Endothelial cell of hepatic sinusoid (primary cell): ENCODE data around the gene PRKD2.
"Not testable (repeated sequence)": the region's sequence is repeated elsewhere in the genome, so short reads cannot be mapped to it uniquely, and the experiment has no call there.

Source experiments
- in situ Hi-C: cut with HindIII; loops from 2 replicates; pipeline ENCODE4 v1.10.0; 2017; ENCODE audit warnings: low sequenced_read_pairs

PRKD2 gene

DNA sequence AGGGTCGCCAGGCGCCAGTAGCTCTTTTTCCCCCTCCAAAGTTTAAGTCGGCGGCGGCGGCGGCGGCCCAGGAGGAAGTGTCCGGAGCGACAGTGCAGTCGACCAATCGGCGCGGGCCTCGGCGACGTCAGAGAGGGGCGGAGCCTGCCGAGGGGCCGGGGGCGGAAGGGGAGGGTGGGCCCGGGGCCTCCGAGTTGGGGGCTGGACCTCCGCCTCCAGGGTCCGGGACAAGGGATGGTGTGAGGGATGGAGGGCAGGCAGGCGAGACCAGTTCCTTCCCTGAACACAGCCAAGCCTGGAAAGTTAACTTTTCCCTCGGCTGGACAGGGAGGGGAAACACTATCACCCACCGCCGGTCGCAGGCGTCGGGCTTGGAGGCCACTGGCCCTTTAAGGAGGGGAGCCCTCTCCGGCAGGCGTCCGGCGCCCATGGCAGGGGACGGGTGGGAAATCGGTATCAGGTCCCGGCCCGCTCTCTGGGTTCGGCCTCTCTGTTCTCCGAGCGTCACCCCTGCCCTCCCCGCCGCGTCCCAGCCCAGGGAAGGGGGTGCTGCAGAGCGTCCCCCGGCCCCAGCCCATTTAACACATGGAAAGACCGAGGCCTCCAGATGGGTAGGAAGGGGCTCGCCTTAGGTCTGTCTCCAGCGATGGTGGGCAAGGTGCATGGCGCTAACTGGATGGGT is at the start of gene PRKD2:
Gene PRKD2, minus strand, starts transcription at position 81 of the 682 bp plus-strand sequence. CDS start 744 bp downstream, outside the sequence.
- in situ Hi-C loops, result no loop called here

DNA sequence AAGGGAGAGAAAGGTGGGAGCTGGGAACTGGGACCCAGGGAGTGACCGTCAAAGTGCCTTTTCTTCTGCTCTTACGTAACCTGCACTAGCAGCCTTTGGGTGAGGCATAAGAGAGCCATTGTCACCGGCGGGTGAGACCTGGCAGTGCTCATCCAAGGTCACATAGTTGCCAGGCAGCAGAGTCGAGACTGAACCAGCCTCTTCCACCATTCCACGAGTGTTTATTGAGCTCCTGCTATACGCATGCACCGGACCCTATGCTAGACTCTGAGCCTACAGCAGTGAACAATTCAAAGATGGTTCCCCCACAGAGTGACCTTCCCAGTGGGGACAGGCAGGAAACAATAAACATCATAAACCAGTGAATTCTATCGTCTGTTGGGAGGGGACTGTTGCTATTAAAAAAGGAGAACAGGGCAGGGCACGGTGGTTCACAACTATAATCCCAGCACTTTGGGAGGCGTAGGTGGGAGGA is 47.9 kb upstream of the PRKD2 start:
- in situ Hi-C loops, result no loop called here

DNA sequence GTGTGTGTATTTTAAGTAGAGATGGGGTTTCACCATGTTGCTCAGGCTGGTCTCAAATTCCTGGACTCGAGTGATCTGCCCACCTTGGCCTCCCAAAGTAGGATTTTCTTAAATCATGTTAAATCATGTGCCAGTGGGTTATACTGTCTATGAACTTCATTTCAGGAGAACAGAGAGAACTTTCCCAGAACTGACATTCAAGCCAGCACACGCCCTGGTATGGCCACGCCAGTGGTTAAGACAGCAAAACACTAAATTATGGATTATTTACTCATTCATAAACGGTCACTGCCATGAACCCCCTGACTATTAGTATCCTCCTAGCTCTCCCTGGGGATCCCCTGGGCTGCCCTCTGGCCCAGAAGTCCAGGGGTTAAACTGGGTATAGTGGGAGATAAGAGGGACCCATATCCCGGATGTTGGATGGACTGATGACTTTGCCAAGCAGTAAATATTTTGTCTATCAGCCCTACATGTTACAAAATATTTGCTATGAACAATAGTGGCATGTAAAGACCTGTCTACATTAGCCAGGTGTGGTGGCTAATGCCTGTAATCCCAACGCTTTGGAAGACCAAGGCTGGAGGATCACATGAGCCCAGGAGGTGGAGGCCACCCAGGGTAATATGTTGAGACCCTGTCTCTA is 45.5 kb upstream of the PRKD2 start:
- in situ Hi-C loops, result no loop called here

DNA sequence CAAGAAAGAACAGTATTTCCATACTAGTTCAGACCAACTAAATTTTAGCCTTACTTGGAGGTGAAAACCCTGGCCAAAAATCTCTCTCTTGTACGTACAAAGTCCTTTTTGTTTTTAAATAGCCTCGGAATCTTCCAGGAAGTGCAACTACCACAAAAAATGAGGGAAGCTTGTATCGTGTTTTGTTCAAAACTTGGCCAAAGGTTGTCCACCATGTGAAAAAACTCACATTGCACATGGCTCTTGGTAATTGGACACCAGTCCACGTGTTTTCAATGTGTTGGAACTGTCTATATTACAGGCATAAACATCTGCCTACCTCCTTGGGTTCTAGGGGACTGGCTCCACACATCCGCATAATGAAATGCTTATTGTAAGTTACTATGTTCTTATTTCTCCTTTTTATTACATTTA is 44.5 kb upstream of the PRKD2 start:
- in situ Hi-C loops, result no loop called here

DNA sequence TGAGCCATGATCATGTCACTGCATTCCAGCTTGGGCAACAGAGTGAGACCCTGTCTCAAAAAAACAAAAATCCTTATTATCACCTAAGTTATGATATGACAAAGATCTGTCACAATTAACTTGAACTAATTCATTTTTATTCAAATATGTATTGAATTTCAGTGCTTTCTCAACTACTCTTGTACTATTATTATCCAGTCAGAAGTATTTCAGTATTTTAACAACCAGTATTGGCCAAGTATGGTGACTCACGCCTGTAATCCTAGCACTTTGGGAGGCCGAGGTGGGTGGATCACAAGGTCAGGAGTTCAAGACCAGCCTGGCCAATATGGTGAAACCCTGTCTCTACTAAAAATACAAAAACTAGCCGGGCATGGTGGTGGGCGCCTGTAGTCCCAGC is 44.0 kb upstream of the PRKD2 start:
- in situ Hi-C loops, result not testable (repeated sequence)

DNA sequence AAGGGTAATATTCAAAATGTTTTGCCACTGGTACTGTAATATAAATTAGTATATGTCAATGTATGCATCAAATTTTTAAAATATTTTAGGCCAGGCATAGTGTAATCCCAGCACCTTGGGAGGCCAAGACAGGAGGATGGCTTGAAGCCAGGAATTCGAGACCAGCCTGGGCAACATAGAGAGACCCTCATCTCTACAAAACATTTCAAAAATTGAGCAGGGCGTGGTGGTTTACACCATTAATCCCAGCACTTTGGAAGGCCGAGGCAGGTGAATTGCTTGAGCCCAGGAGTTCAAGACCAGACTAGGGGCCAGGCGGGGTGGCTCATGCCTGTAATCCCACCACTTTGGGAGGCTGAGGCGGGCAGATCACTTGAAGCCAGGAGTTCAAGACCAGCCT is 43.4 kb upstream of the PRKD2 start:
- in situ Hi-C loops, result no loop called here

DNA sequence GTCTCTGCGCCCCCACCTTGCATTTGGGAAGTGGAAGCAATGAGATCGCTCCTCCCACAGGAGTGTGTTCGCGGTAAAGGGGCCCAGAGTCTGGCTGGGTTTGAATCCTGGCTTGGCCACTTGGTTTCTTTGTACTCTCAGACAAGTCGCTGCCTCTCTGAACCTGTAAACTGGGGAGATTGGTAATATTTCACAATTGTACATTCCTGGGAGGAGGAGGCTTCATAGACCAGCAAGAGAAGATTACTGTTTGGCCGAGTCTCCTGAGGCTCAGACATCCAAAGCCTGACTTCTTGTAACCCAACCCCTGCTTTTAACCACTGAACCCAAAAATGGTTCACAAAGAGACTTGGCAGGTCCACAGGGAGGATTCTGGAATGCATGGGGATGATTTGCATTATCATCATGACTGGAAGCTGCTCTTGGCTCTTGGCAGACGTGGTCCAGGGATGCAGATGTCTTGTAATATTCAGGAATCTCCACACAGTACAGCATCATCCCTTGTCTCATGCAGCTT is 43.0 kb upstream of the PRKD2 start:
- in situ Hi-C loops, result no loop called here

DNA sequence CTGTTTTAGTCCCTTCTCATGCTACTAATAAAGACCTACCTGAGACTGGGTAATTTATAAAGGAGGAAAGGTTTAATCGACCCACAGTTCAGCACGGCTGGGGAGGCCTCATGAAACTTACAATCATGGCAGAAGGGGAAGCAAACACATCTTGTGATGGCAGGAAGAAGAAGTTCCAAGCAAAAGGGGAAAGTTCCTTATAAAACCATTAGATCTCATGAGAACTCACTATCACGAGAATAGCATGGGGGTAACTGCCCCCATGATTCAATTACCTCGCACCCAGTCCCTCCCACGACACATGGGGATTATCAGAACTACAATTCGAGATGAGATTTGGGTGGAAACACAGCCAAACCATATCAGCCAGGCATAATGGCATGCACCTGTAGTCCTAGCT is 42.3 kb upstream of the PRKD2 start:
- in situ Hi-C loops, result no loop called here

DNA sequence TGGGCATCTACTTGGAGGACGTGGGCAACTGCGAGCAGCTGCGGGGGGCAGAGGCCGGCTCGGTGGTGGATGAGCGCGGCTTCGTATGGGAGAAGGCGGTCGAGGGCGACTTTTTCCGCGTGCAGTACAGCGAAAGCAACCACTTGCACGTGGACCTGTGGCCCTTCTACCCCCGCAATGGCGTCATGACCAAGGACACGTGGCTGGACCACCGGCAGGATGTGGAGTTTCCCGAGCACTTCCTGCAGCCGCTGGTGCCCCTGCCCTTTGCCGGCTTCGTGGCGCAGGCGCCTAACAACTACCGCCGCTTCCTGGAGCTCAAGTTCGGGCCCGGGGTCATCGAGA is 39.6 kb upstream of the PRKD2 start:
- in situ Hi-C loops, result no loop called here

DNA sequence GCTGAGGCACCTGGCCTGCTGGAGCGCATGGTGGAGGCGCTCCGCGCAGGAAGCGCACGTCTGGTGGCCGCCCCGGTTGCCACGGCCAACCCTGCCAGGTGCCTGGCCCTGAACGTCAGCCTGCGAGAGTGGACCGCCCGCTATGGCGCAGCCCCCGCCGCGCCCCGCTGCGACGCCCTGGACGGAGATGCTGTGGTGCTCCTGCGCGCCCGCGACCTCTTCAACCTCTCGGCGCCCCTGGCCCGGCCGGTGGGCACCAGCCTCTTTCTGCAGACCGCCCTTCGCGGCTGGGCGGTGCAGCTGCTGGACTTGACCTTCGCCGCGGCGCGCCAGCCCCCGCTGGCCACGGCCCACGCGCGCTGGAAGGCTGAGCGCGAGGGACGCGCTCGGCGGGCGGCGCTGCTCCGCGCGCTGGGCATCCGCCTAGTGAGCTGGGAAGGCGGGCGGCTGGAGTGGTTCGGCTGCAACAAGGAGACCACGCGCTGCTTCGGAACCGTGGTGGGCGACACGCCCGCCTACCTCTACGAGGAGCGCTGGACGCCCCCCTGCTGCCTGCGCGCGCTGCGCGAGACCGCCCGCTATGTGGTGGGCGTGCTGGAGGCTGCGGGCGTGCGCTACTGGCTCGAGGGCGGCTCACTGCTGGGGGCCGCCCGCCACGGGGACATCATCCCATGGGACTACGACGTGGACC is 39.1 kb upstream of the PRKD2 start:
- in situ Hi-C loops, result no loop called here

DNA sequence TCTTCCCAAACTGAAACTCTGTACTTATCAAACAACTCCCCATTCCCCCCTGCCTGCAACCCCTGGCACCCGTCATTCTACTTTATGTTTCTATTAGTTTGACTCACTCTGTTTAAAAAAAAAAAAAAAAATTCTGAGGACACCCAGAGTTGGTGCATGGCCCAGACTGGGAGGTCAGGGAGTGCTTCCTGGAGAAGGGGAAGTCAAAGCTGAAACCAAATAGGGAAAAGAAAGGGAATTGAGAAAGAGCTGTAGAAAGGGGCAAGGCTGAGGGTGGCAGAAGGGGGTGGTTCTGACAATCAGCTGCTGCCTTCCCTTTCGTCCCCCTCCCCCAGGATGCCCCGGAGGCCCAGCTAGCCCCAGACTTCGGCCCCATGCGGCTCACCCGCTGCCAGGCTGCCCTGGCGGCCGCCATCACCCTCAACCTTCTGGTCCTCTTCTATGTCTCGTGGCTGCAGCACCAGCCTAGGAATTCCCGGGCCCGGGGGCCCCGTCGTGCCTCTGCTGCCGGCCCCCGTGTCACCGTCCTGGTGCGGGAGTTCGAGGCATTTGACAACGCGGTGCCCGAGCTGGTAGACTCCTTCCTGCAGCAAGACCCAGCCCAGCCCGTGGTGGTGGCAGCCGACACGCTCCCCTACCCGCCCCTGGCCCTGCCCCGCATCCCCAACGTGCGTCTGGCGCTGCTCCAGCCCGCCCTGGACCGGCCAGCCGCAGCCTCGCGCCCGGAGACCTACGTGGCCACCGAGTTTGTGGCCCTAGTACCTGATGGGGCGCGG is 38.4 kb upstream of the PRKD2 start:
- in situ Hi-C loops, result no loop called here

DNA sequence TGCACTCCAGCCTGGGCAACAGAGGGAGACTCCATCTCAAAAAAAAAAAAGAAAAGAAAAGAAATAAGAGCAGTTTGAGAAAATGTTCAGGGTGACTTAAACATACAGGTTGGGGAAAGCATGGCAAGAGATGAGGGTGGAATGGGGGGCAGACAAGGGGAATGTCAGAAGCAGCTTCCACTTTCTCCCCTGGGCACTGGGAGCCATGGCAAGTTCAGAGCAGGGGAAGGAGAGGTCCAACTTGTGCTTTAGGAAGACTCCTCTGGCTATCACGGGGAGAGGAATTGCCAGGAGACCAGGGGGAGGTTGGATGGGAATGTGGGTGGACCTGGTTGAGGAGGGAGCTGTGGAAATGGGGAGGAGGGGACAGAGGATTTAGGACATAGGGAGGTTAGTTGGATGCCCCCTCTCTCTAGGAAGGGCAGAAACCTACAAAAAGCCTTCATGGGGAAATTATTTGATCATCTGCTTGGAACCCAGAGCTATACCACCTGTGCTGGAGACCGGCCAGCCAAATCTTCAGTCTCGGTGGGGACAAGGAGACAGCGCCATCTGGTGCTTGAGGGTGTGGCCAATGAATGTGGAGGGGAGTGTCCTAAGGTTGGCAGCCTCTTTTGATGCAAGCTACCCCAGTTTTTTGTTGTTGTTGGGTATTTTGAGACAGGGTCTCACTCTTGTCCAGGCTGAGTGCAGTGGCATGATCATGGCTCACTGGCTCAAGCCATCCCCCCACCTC is 36.7 kb upstream of the PRKD2 start:
- in situ Hi-C loops, result no loop called here

DNA sequence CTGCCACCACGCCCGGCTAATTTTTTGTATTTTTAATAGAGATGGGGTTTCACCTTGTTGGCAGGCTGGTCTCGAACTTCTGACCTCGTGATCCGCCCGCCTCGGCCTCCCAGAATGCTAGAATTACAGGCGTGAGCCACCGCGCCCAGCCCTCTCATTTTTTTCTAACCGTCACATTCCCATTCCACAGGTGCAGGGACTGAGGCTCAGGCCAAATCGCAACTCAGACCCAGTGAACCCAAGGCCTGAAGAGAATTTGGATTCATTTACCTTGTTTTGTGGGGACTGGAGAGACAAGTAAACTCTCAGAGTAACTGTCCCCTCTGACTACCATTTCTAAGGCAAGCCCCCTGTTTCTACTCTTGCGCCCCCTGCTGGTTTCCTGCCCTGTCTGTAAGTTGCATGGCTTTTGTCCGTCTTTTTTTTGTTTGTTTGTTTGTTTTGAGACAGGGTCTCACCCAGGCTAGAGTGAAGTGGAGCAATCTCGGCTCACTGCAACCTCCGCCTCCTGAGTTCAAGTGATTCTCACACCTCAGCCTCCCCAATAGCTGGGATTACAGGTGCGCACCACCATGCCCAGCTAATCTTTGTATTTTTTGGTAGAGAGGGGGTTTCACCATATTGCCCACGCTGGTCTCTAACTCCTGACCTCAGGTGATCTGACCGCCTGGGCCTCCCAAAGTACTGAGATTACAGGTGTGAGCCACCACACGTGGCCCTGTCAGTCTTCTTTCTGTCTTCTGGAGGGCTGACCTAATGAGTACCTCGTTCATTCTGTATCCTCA is 31.6 kb upstream of the PRKD2 start:
- in situ Hi-C loops, result loop anchor here (5.0 kb wide), 3 partner anchors 56 to 101 kb away; no protein-coding TSS in a partner anchor

DNA sequence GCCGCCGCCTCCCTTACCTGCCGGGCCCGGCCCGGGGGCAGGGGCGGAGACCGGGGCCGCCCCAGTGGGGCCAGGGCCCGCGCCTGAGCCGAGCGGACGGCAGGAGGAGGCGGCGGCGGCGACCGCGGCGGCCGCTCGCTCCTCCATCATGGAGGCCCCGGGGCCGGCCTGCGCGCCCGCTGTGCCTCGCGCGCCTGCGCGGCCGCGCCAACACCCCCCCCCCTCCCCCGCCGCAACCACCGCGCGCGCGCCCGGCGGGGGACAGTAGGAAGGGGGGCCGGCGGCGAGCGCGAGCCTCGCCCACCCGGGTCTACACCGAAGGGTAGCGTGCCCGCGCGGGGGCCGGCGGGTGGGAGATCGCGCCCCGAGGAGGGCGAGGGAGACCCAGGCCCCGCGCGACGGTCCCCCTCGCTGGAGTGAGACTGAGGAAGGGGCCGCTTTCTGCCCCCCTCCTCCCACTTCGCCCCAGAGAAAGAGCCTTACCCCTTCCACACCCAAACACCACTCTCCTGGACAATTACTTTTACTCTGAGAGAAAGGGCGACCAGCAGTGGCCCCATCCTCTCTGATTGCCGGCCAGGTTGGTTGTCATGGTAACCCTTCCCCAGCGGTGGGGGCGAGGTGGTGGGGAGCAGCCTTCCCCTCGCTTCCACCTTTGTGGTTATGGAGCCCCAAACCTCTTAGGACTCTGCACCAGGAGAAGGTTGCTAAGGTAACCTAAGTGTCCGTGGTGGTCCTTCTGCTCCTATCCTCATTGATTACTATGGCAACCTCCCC is 29.6 kb upstream of the PRKD2 start, which contains the start of gene STRN4:
Gene STRN4, minus strand, starts transcription at position 170 of the 777 bp plus-strand sequence. Its CDS starts 20 bp downstream, at position 150.
- in situ Hi-C loops, result loop anchor here (5.0 kb wide), 3 partner anchors 54 to 101 kb away; no protein-coding TSS in a partner anchor

DNA sequence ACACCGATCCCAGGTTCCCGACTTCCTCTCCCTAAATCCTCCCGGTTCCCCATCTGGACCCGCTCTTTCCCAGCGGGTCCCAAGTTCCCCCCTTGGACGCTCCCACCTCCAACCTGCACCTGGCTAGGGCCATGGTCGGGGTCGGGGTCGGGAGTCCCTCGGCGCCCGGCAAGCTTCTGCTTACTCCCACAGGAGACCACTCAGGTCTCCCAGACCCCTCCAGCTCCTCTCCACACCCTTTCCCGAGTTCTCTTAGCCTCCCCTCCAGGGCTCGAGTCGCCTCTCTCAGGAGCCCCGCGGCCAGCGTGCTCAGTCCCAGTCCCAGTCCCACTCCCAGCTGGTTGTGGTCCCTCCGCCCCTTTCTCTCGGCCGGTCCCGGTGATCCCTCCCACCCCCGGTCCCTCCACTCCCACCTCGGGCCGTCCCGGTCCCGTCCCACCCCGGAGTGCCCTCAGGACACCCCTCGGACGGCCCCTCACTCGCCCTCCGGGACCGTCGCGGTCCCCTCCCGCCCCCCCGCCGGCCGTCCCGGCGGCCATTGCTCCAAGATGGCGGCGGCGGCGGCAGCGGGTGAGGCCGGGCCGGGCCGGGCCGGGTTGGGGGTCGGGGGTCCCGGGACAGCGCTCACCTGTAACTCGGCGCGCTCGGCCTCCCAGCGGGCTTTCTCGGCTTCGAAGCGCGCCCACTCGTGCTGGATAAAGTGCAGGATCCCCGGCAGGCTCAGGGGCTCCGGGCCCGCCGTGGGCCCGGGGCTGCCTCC is 28.8 kb upstream of the PRKD2 start, which contains the start of gene FKRP:
Gene FKRP, plus strand, starts transcription at position 537 of the 760 bp plus-strand sequence. CDS start 9,394 bp downstream, outside the sequence.
- in situ Hi-C loops, result loop anchor here (5.0 kb wide), 3 partner anchors 53 to 102 kb away; no protein-coding TSS in a partner anchor

DNA sequence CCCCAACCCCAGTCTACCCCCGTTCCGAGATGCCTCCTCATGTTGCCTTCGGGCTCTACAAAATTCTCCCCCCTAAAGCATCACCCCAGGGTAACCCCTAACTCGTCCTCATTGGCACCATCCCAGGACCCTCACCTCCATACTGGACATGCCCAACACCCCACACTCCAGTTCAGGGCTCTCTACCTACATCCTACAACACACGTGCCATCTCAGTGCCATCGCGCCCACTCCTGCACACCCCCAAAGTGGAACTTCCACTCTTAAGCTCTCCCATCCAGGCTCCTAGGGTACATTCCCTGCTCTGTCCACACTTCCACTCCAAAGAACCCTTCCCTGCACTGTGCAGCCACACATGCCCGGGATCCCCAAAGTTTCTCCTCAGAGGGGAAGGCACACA is 28.1 kb upstream of the PRKD2 start:
- in situ Hi-C loops, result loop anchor here (5.0 kb wide), 3 partner anchors 53 to 102 kb away; no protein-coding TSS in a partner anchor

DNA sequence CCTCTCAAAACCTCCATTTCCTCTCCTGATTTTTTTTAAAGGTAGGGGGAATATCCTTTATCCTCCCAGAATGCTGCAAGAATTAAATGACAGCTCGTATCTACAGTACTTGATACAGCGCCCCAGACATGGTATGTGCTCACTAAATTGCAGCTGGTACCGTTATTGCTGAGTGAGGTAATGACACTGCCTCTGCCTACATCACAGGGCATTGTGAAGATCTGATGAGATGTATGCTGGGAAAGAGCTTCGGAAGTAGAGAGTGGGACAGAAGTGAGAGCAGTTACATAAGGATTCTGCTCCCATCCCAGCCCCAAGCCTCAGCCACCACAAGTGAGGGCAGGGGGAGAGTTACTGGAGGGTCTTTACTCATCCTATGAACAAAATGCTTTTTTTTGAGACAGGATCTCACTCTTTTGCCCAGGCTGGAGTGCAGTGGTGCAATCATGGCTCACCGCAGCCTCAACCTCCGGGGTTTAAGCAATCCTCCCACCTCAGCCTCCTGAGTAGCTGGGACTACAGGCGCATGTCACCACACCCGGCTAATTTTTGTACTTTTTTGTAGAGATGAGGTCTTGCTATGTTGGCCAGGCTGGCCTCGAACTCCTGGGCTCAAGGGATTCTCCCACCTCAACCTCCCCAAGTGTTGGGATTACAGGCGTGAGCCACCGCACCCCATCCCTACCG is 27.2 kb upstream of the PRKD2 start:
- in situ Hi-C loops, result no loop called here
